T-cell (primary cell): Measurements from ENCODE around the gene ZNF506. TPM values are rescaled to one million over a fixed set of nuclear protein-coding genes. Genes with fewer than 3 reads are reported as not detected.
"Not testable (repeated sequence)": the region's sequence is repeated elsewhere in the genome, so short reads cannot be mapped to it uniquely, and the experiment has no call there.

ENCODE experiments used
- ATAC-seq, 4 experiments: fragments of 200-7000 bp in 3 of 4; fragments of 150-1000 bp in 1 of 4; cut with Tn5 transposase; replicated peaks in 1 of 4; 1 replicate in 3 of 4; 2 replicates in 1 of 4; pipeline ENCODE4 v1.10.0; 2021; ENCODE audit warnings: moderate library complexity in 3 of 4, mild to moderate bottlenecking in 2 of 4, moderate number of reproducible peaks in 1 of 4
- CTCF ChIA-PET, 2 donors: fragments of 300-600 bp; sonication (Branson Sonifier 250); formaldehyde crosslinking; loops; one replicate each; lab custom pipeline; 2022; ENCODE audit warnings: antibody characterized with exemption in 2 of 2; lab: Charles Lee
- POLR2A ChIA-PET, 2 donors: fragments of 300-600 bp; sonication (Branson Sonifier 250); formaldehyde crosslinking; loops; one replicate each; lab custom pipeline; 2022; ENCODE audit warnings: antibody characterized with exemption in 2 of 2; lab: Charles Lee
- DNase-seq, 35 experiments: peaks; one replicate each; pipeline versions ENCODE4 v3.0.0 to v3.0.0-alpha.2; 2013 to 2023
- H3K27ac ChIP-seq: one replicate; pipeline ENCODE4 v1.5.1; 2013; ENCODE audit warnings: low read length
- H3K27me3 ChIP-seq, 2 experiments: replicated peaks in 1 of 2; 1 replicate in 1 of 2; 2 replicates in 1 of 2; pipeline versions ENCODE4 v1.6.1 to v1.7.0; 2013; ENCODE audit warnings: low read length in 1 of 2, mixed read lengths in 1 of 2; ENCODE audit not compliant: control insufficient read depth in 2 of 2, insufficient read depth in 2 of 2; ENCODE audit errors: extremely low read depth in 1 of 2
- H3K36me3 ChIP-seq, 2 donors: 1 replicate in 1 of 2; 2 replicates in 1 of 2; pipeline versions ENCODE4 v1.6.1 to v1.7.0; 2013; ENCODE audit warnings: low read length in 1 of 2; ENCODE audit not compliant: control insufficient read depth in 2 of 2, insufficient read depth in 1 of 2; ENCODE audit errors: extremely low read depth in 1 of 2
- H3K4me1 ChIP-seq, 2 experiments: 1 replicate in 1 of 2; 2 replicates in 1 of 2; pipeline versions ENCODE4 v1.6.1 to v1.7.0; 2013; ENCODE audit warnings: low read length in 2 of 2, mixed read lengths in 1 of 2; ENCODE audit not compliant: insufficient read depth in 2 of 2, control insufficient read depth in 1 of 2; ENCODE audit errors: extremely low read depth in 1 of 2
- H3K4me3 ChIP-seq, 2 donors: 1 replicate in 1 of 2; 2 replicates in 1 of 2; pipeline versions ENCODE4 v1.5.1 to v1.7.0; 2013; ENCODE audit warnings: mild to moderate bottlenecking in 2 of 2, low read length in 1 of 2, moderate library complexity in 1 of 2; ENCODE audit not compliant: control insufficient read depth in 1 of 2; ENCODE audit errors: extremely low read depth in 1 of 2
- H3K9me3 ChIP-seq: 2 replicates; pipeline ENCODE4 v1.7.0; 2013
- H3K27ac Mint-ChIP-seq, 2 donors: one replicate each; pipeline ENCODE4 v1.8.0; 2020 to 2021; ENCODE audit warnings: mild to moderate bottlenecking in 2 of 2, mixed read lengths in 2 of 2
- H3K27me3 Mint-ChIP-seq, 2 donors: one replicate each; pipeline ENCODE4 v1.8.0; 2021 to 2022; ENCODE audit warnings: mixed read lengths in 2 of 2
- H3K36me3 Mint-ChIP-seq: one replicate; pipeline ENCODE4 v1.8.0; 2021; ENCODE audit warnings: mixed read lengths
- H3K4me1 Mint-ChIP-seq, 3 donors: one replicate each; pipeline ENCODE4 v1.8.0; 2020 to 2022; ENCODE audit warnings: mixed read lengths in 3 of 3, mild to moderate bottlenecking in 1 of 3
- H3K4me3 Mint-ChIP-seq, 3 donors: one replicate each; pipeline ENCODE4 v1.8.0; 2020 to 2022; ENCODE audit warnings: mild to moderate bottlenecking in 3 of 3, mixed read lengths in 3 of 3, moderate library complexity in 3 of 3
- H3K9me3 Mint-ChIP-seq, 3 donors: one replicate each; pipeline ENCODE4 v1.8.0; 2020 to 2022; ENCODE audit warnings: mixed read lengths in 3 of 3
- WGBS: methylation state at CpG from one replicate; pipeline ENCODE4 v1.1.5; 2013; ENCODE audit warnings: missing lambda C conversion rate; ENCODE audit not compliant: insufficient coverage; 5-methylcytosine and 5-hydroxymethylcytosine counted together
- total RNA-seq, 35 experiments: library from RNA in 6 of 35; stranded (reverse) in 6 of 35; fragments of 120-200 nt in 1 of 35; gene quantifications; one replicate each; pipeline versions ENCODE4 v1.2.1 to v1.2.4 and lab custom pipeline; 2013 to 2026

The ZNF506 gene
- total RNA-seq, 5 donors from 2014 or later (not counting 1 experiment from before 2014, with no cell fraction given): 35.3 to 65.6 (median 58.1) TPM

- Mint-ChIP-seq H3K36me3 (peaks cover 49% of the 10 kb centered on the region), H3K9me3 (peaks cover 0 to 17% (median 12%) of the 10 kb centered on the region in 3 donors), H3K4me1 (peaks cover 39 to 43% (median 39%) of the 10 kb centered on the region in 3 donors), H3K4me3 (peak overlapping the region; percentile 99), H3K27ac (peak overlapping the region; percentile 89 to 99)
- Histone ChIP-seq H3K4me3 (peak overlapping the region; percentile 81 to 89), H3K4me1 (peaks cover 0 to 37% of the 10 kb centered on the region in 2 experiments), H3K27ac (peak overlapping the region; percentile 90), H3K36me3 (peaks cover 0 to 11% of the 10 kb centered on the region in 2 donors)
- 28% methylated on average over 5 of the region's 11 CpGs for WGBS
- POLR2A ChIA-PET: interaction anchor here (0.6 to 2.7 kb wide), 13 partner anchors 13 to 1260 kb away, joined by 3 to 27 read pairs (median 4); partner anchors contain the start of genes ZNF253 (in 2 of the 2), COPE (in 1 of the 2), DDX49 (in 1 of the 2) and ZNF14 (in 1 of the 2)
- not testable (repeated sequence) for H3K27me3 Mint-ChIP-seq, H3K27me3 ChIP-seq, ATAC-seq, H3K9me3 ChIP-seq
- peak in 4 of 35 experiments; percentile 10 to 31 (median 12) for DNase-seq
- CTCF ChIA-PET: interaction anchor here (0.6 to 1.9 kb wide), 7 partner anchors 28 to 333 kb away, joined by 3 to 11 read pairs (median 4); partner anchors contain the start of gene ZNF14 (in 1 of the 2)
Measured at GRCh38 chr19:19821976-19822375, 426 bp upstream of the ZNF506 start.

- no peaks in the 10 kb centered on the region for H3K27me3 ChIP-seq
- Mint-ChIP-seq H3K27ac (peak overlapping the region; percentile 99), H3K36me3 (peaks cover 44% of the 10 kb centered on the region), H3K4me1 (peaks cover 46 to 50% (median 48%) of the 10 kb centered on the region in 3 donors), H3K4me3 (peak overlapping the region; percentile 99), H3K9me3 (peaks cover 0 to 9% (median 4%) of the 10 kb centered on the region in 3 donors), H3K27me3 (no peaks in the 10 kb centered on the region)
- DNase-seq (peak in 14 of 35 experiments; percentile 4 to 41 (median 12)), ATAC-seq (no peak)
- H3K4me1 ChIP-seq: peaks cover 0 to 47% of the 10 kb centered on the region in 2 experiments
- H3K9me3 ChIP-seq: no peaks in the 10 kb centered on the region
- CTCF ChIA-PET: interaction anchor here (1.0 to 1.9 kb wide), 6 partner anchors 29 to 88 kb away, joined by 3 to 11 read pairs (median 4); partner anchors contain the start of gene ZNF14 (in 1 of the 2)
- H3K36me3 ChIP-seq: peaks cover 0 to 11% of the 10 kb centered on the region in 2 donors
- H3K27ac ChIP-seq: peak overlapping the region; percentile 90
- peak overlapping the region; percentile 81 to 89 for H3K4me3 ChIP-seq
- POLR2A ChIA-PET: interaction anchor here (0.6 to 2.7 kb wide), 16 partner anchors 8 to 457 kb away, joined by 3 to 27 read pairs (median 4); partner anchors contain the start of genes ZNF14 (in 1 of the 2), ZNF253 (in 1 of the 2) and ZNF93 (in 1 of the 2)
- 3% methylated on average over 7 of the region's 17 CpGs for WGBS
Measured at GRCh38 chr19:19820774-19821320, 703 bp downstream of the ZNF506 start.

- Mint-ChIP-seq H3K9me3 (peaks cover 0 to 12% (median 5%) of the 10 kb centered on the region in 3 donors), H3K27ac (peak overlapping the region; percentile 89 to 90), H3K4me1 (peaks cover 74 to 78% (median 75%) of the 10 kb centered on the region in 3 donors), H3K36me3 (peaks cover 64% of the 10 kb centered on the region), H3K27me3 (no peaks in the 10 kb centered on the region), H3K4me3 (peak overlapping the region; percentile 44 to 99 (median 55))
- Histone ChIP-seq H3K27me3 (no peaks in the 10 kb centered on the region), H3K9me3 (no peaks in the 10 kb centered on the region), H3K4me1 (peaks cover 0 to 47% of the 10 kb centered on the region in 2 experiments), H3K4me3 (no peak overlapping the region), H3K36me3 (peaks cover 7 to 30% of the 10 kb centered on the region in 2 donors), H3K27ac (peak overlapping the region; percentile 73)
- POLR2A ChIA-PET: interaction anchor here (0.7 to 0.9 kb wide), 2 partner anchors 24 to 41 kb away, joined by 6 to 10 read pairs; no protein-coding TSS in a partner anchor
- no CpG with 5 or more reads among the region's 3 CpGs for WGBS
- DNase-seq: peak in 34 of 35 experiments; percentile 22 to 91 (median 68)
- CTCF ChIA-PET: no interaction called here
- peak; percentile 18 to 71 (median 38) for ATAC-seq
Measured at GRCh38 chr19:19817357-19817756, 4.2 kb downstream of the ZNF506 start.

- H3K36me3 ChIP-seq: peaks cover 7 to 31% of the 10 kb centered on the region in 2 donors
- Mint-ChIP-seq H3K4me3 (peak overlapping the region in 1 of 3 donors; percentile 99), H3K9me3 (peaks cover 0 to 12% (median 5%) of the 10 kb centered on the region in 3 donors), H3K4me1 (peaks cover 79 to 83% (median 81%) of the 10 kb centered on the region in 3 donors), H3K36me3 (peaks cover 70% of the 10 kb centered on the region), H3K27me3 (no peaks in the 10 kb centered on the region), H3K27ac (peak overlapping the region in 1 of 2 donors; percentile 90)
- ATAC-seq (no peak), DNase-seq (no peak)
- no peaks in the 10 kb centered on the region for H3K27me3 ChIP-seq
- H3K9me3 ChIP-seq: no peaks in the 10 kb centered on the region
- H3K4me3 ChIP-seq: peak overlapping the region in 1 of 2 donors; percentile 8
- CTCF ChIA-PET: no interaction called here
- H3K27ac ChIP-seq: peak overlapping the region; percentile 73
- no CpG with 5 or more reads among the region's 9 CpGs for WGBS
- peaks cover 0 to 43% of the 10 kb centered on the region in 2 experiments for H3K4me1 ChIP-seq
- POLR2A ChIA-PET: no interaction called here
Measured at GRCh38 chr19:19816679-19817078, 4.9 kb downstream of the ZNF506 start.

- Mint-ChIP-seq H3K9me3 (peaks cover 0 to 12% (median 6%) of the 10 kb centered on the region in 3 donors), H3K36me3 (peaks cover 64% of the 10 kb centered on the region), H3K27ac (peak overlapping the region in 1 of 2 donors; percentile 58), H3K4me1 (peaks cover 58 to 63% (median 61%) of the 10 kb centered on the region in 3 donors)
- H3K4me3 Mint-ChIP-seq, CTCF ChIA-PET, H3K9me3 ChIP-seq, ATAC-seq, H3K27ac ChIP-seq, H3K4me3 ChIP-seq, DNase-seq, H3K27me3 ChIP-seq, H3K27me3 Mint-ChIP-seq: not testable (repeated sequence)
- peaks cover 14 to 27% of the 10 kb centered on the region in 2 donors for H3K36me3 ChIP-seq
- no CpG with 5 or more reads among the region's 1 CpG for WGBS
- peaks cover 0 to 20% of the 10 kb centered on the region in 2 experiments for H3K4me1 ChIP-seq
- POLR2A ChIA-PET: interaction anchor here (0.6 to 2.0 kb wide), 4 partner anchors 9 to 209 kb away, joined by 3 to 5 read pairs (median 4); partner anchors contain the start of gene ZNF506 (in 2 of the 2)
Measured at GRCh38 chr19:19811999-19812398, 9.6 kb downstream of the ZNF506 start.

- peak overlapping the region; percentile 22 to 52 for H3K27ac Mint-ChIP-seq
- whole genome bisulfite sequencing: no CpG with 5 or more reads among the region's 1 CpG
- no peak overlapping the region for H3K4me3 Mint-ChIP-seq
- no peaks in the 10 kb centered on the region for H3K27me3 Mint-ChIP-seq
- ChIA-PET POLR2A (no interaction called here), CTCF (no interaction called here)
- Histone ChIP-seq H3K27ac (no peak overlapping the region), H3K9me3 (peaks cover 2% of the 10 kb centered on the region), H3K27me3 (no peaks in the 10 kb centered on the region), H3K4me1 (peaks cover 0 to 9% of the 10 kb centered on the region in 2 experiments), H3K36me3 (peaks cover 17 to 35% of the 10 kb centered on the region in 2 donors), H3K4me3 (no peak overlapping the region)
- H3K9me3 Mint-ChIP-seq: peaks cover 0 to 4% (median 0%) of the 10 kb centered on the region in 3 donors
- H3K4me1 Mint-ChIP-seq: peaks cover 24 to 34% (median 32%) of the 10 kb centered on the region in 3 donors
- DNase-seq (no peak), ATAC-seq (no peak)
- H3K36me3 Mint-ChIP-seq: peaks cover 65% of the 10 kb centered on the region
Measured at GRCh38 chr19:19805480-19805879, 16.1 kb downstream of the ZNF506 start.
